HG02678 (cell line): ENCODE measurements around the gene MDH2.
"Not testable (repeated sequence)": the region's sequence is repeated elsewhere in the genome, so short reads cannot be mapped to it uniquely, and the experiment has no call there.

Source experiments
- ATAC-seq: cut with Tn5 transposase; IDR thresholded peaks from one replicate; pipeline ENCODE4 v1.9.1; 2021; ENCODE audit warnings: mild to moderate bottlenecking, moderate library complexity; ENCODE audit not compliant: unreplicated experiment

Gene MDH2

DNA sequence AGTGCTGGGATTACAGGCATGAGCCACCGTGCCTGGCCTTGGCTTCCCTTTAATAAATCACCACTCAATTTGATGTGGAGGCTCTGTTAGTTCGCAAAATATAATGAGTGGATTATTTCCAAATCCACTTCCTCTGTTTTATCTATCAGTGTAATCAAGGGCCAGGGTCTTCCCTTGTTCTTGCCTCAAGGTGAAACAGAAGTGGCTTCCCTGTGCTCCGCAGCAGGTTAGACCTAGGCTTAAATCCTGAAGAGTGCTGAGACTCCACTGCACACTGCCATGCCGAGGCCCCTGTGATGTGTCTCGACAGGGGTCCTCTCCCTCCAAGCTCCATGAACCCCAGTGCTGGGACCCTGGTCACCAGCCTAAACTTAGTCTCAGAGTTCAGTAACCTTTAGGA is 59.0 kb downstream of the MDH2 start:
- no peak for ATAC-seq

GRCh38 chr7:76108540-76109233 is 60.8 kb downstream of the MDH2 start:
- ATAC-seq: no peak

DNA sequence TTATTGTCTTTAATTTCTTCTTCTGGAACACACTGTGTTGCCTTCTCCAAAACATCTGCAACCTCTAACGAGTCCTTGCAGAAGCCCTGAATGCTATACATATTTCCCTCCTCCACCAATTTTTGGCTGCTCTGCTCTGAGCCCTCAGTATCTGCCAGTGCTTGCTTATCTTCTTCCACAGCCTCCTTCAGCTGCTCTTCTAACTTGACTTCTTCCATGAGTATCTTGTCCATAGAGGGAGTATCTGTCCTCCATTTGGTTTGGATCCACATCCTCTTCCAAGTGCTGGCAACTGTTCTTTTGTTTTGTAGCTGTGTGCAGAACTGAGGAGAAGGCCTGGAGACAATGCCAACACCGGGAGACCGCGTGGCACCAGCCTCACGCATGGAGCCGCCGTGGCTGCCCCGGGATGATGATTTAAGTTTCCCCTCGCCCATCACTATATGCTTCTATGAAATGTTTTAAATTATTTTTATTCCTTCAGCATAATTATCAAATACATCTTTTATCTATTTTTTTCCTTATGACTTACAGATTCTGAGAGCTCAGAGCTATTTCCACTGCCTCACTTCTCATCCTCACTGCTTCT is 65.2 kb downstream of the MDH2 start:
- ATAC-seq: not testable (repeated sequence)

GRCh38 chr7:76114742-76115141 is 66.8 kb downstream of the MDH2 start:
- ATAC-seq: not testable (repeated sequence)
